ENCODE data around the gene RBM39. TPM values are rescaled to one million over a fixed set of nuclear protein-coding genes. Genes with fewer than 3 reads are reported as not detected.
"Not testable (repeated sequence)": the region's sequence is repeated elsewhere in the genome, so short reads cannot be mapped to it uniquely, and the experiment has no call there.

Gene RBM39
- total RNA-seq (100 to 1,000 TPM; 110 to 170 (median 124) TPM), polyA plus RNA-seq (100 to 1,000 TPM in 1 of 2 donors, 10 to 100 TPM in 1; 98.8 to 412 TPM)
- long read RNA-seq, donor 1, full-length matches to known transcripts, result 98 of 146 reads
- long read RNA-seq, donor 1, partial matches to known transcripts, result 16 of 146 reads
- long read RNA-seq, donor 1, other reads (novel, unspliced or antisense), result 32 of 146 reads
- long read RNA-seq, donor 2, full-length matches to known transcripts, result 61 of 105 reads
- long read RNA-seq, donor 2, partial matches to known transcripts, result 20 of 105 reads
- long read RNA-seq, donor 2, other reads (novel, unspliced or antisense), result 24 of 105 reads
- long read RNA-seq, donor 3, full-length matches to known transcripts, result 114 of 151 reads
- long read RNA-seq, donor 3, partial matches to known transcripts, result 10 of 151 reads
- long read RNA-seq, donor 3, other reads (novel, unspliced or antisense), result 27 of 151 reads

- peak within 1 kb of the TSS; percentile 82 to 97 (median 86) for H3K4me3 ChIP-seq
- peaks cover 3 to 60% (median 45%) of the 10 kb centered on the region in 9 donors for H3K4me1 ChIP-seq
- H3K27me3 ChIP-seq, result no peaks in the 10 kb centered on the region
- peaks cover 0 to 38% (median 27%) of the 10 kb centered on the region in 9 donors for H3K36me3 ChIP-seq
- peak within 1 kb of the TSS; percentile 97 to 100 (median 99) for H3K27ac ChIP-seq
- H3K9me3 ChIP-seq, result no peaks in the 10 kb centered on the region
- WGBS, 2 donors, result 0 to 1% methylated on average over 63 to 66 of the region's 66 CpGs
- intact Hi-C loops (cut with DNase I), result loop anchor here in 7 of 10 donors (1.0 to 5.0 kb wide), 9 partner anchors 27 to 143 kb away; partner anchors contain the start of gene PHF20 (in 1 of the 7)
- TF ChIP-seq CTCF (IDR thresholded peaks at IDR 0.05), result peak in 8 of 9 donors; percentile 39 to 75 (median 56)
- ATAC-seq (peak; percentile 94 to 97 (median 96)), DNase-seq (peak; percentile 99 to 100)
These were observed at the start of gene RBM39 for GRCh38 chr20:35741892-35742740. Gene RBM39, minus strand, starts transcription at chr20:35742260. Its CDS starts 1,386 bp downstream, at chr20:35740874.

- Histone ChIP-seq H3K27me3 (no peaks in the 10 kb centered on the region), H3K36me3 (peaks cover 0 to 17% (median 0%) of the 10 kb centered on the region in 9 donors), H3K4me1 (peaks cover 0 to 34% (median 11%) of the 10 kb centered on the region in 9 donors), H3K27ac (peak overlapping the region in 1 of 10 donors; percentile 79), H3K9me3 (no peaks in the 10 kb centered on the region), H3K4me3 (no peak overlapping the region)
- WGBS, 2 donors, result 85 to 86% methylated on average over 3 of the region's 3 CpGs
- no peak for TF ChIP-seq CTCF (IDR thresholded peaks at IDR 0.05)
- intact Hi-C loops (cut with DNase I), result no loop called here
- DNase-seq (no peak), ATAC-seq (peak in 2 of 8 donors; percentile 31 to 65)
These were observed 49.8 kb upstream of the RBM39 start for GRCh38 chr20:35791821-35792220.

- Histone ChIP-seq H3K9me3 (no peaks in the 10 kb centered on the region), H3K4me3 (no peak overlapping the region), H3K36me3 (peaks cover 0 to 17% (median 0%) of the 10 kb centered on the region in 9 donors), H3K27me3 (no peaks in the 10 kb centered on the region), H3K4me1 (peaks cover 0 to 27% (median 4%) of the 10 kb centered on the region in 9 donors), H3K27ac (peak overlapping the region in 1 of 10 donors; percentile 44)
- WGBS, 2 donors, result 97% methylated on average over 5 of the region's 5 CpGs
- ATAC-seq (no peak), DNase-seq (no peak)
- TF ChIP-seq CTCF (IDR thresholded peaks at IDR 0.05), result no peak
- intact Hi-C loops (cut with DNase I), result no loop called here
These were observed 49.0 kb upstream of the RBM39 start for GRCh38 chr20:35791097-35791496.

GRCh38 chr20:35788796-35789195 is 46.7 kb upstream of the RBM39 start:
- Histone ChIP-seq H3K4me1 (peaks cover 0 to 23% (median 4%) of the 10 kb centered on the region in 9 donors), H3K9me3 (no peaks in the 10 kb centered on the region), H3K36me3 (peaks cover 0 to 20% (median 2%) of the 10 kb centered on the region in 9 donors), H3K27me3 (no peaks in the 10 kb centered on the region), H3K4me3 (no peak overlapping the region), H3K27ac (no peak overlapping the region)
- DNase-seq (no peak), ATAC-seq (no peak)
- intact Hi-C loops (cut with DNase I), result no loop called here
- WGBS, 2 donors, result 97 to 98% methylated on average over 4 of the region's 4 CpGs
- TF ChIP-seq CTCF (IDR thresholded peaks at IDR 0.05), result no peak

GRCh38 chr20:35785541-35785940 is 43.5 kb upstream of the RBM39 start:
- intact Hi-C loops (cut with DNase I); H3K9me3 ChIP-seq: not testable (repeated sequence)

GRCh38 chr20:35783811-35784210 is 41.8 kb upstream of the RBM39 start:
- H3K4me3 ChIP-seq; H3K27me3 ChIP-seq; DNase-seq; H3K9me3 ChIP-seq; ATAC-seq; H3K27ac ChIP-seq; intact Hi-C loops (cut with DNase I): not testable (repeated sequence)
- Histone ChIP-seq H3K36me3 (peaks cover 0 to 49% (median 15%) of the 10 kb centered on the region in 9 donors), H3K4me1 (peaks cover 0 to 14% (median 0%) of the 10 kb centered on the region in 9 donors)
- 95 to 98% methylated on average over 12 of the region's 12 CpGs for WGBS, 2 donors

More at GRCh38 chr20:35785541-35785940, 43.5 kb upstream of the RBM39 start:
- not testable (repeated sequence) for H3K4me3 ChIP-seq, DNase-seq, ATAC-seq, H3K27ac ChIP-seq, H3K27me3 ChIP-seq
- 97 to 98% methylated on average over 4 of the region's 4 CpGs for WGBS, 2 donors
- Histone ChIP-seq H3K4me1 (peaks cover 0 to 14% (median 0%) of the 10 kb centered on the region in 9 donors), H3K36me3 (peaks cover 0 to 38% (median 15%) of the 10 kb centered on the region in 9 donors)
